M059J (cell line): ENCODE measurements around the gene DPT. TPM values are rescaled to one million over a fixed set of nuclear protein-coding genes. Genes with fewer than 3 reads are reported as not detected.

Experiments
- DNase-seq: peaks from one replicate; pipeline ENCODE4 v3.0.0-alpha.2; 2012; ENCODE audit warnings: low read depth
- total RNA-seq: library from RNA; depleted of rRNA; stranded (reverse); fragments of >200 nt; shearing (Covaris generic); gene quantifications from 2 replicates; pipeline ENCODE4 v1.2.3, GENCODE V29; 2014; rRNA removed

Gene DPT
- total RNA-seq, 1 experiment from 2014 or later, result not detected

- DNase-seq, result no peak
Observed at GRCh38 chr1:168664069-168664834, 64.8 kb downstream of the DPT start.

GRCh38 chr1:168656485-168656884, 72.5 kb downstream of the DPT start:
- no peak for DNase-seq

- DNase-seq, result peak; percentile 46
Observed at GRCh38 chr1:168654198-168654915, 74.6 kb downstream of the DPT start.

- DNase-seq, result peak; percentile 69
Observed at GRCh38 chr1:168653567-168653966, 75.4 kb downstream of the DPT start.

DNA sequence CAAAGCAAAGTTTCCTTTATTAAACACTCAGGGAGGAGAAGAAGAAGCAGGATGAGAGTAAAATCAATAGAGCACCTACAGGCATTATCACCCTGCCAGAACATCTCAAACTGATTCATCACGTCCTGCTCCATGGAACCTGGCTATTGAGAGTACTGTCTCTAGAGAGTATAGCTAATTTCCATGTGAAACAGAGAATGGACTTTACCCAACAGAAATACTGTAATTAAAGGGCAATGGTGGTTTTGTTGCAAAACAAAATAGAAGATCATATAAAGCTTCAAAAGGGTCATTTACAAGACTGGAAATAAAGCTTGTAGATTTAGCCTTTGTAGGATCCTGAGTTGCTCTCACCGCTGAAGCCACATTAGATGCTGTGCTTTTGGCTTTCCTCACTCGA, 83.3 kb downstream of the DPT start:
- no peak for DNase-seq

Other genes starting within 250 kb of the DPT start
- gene XCL2, start 185.2 kb downstream of the DPT start, total RNA-seq, result 0.39 TPM in 1 of 2 replicates, not detected in the other
- not detected in 2 replicates for gene XCL1, start 152.6 kb downstream of the DPT start, total RNA-seq